ENCODE data around the gene TMEM179B.

- TF ChIP-seq POLR2A (IDR thresholded peaks at IDR 0.05), result no peak
- no peak for TF ChIP-seq CTCF (IDR thresholded peaks at IDR 0.05)
Measured at GRCh38 chr11:62774407-62774806, 12.8 kb upstream of the TMEM179B start.
